Suprapubic skin (tissue), 4 donors: ENCODE measurements around the gene LRRN4CL. TPM values are rescaled to one million over a fixed set of nuclear protein-coding genes. Genes with fewer than 3 reads are reported as not detected.
"Not testable (repeated sequence)": the region's sequence is repeated elsewhere in the genome, so short reads cannot be mapped to it uniquely, and the experiment has no call there.

Experiments used
- DNase-seq, 2 donors: peaks; one replicate each; pipeline ENCODE4 v3.0.0-alpha.2; 2019; ENCODE audit warnings: low spot score in 2 of 2
- H3K27ac ChIP-seq: fragments of 200-600 bp; sonication (generic); one replicate; pipeline ENCODE4 v1.5.1; 2019
- H3K27me3 ChIP-seq: fragments of 200-600 bp; sonication (generic); one replicate; pipeline ENCODE4 v1.5.1; 2019
- H3K36me3 ChIP-seq: fragments of 200-600 bp; sonication (generic); one replicate; pipeline ENCODE4 v1.5.1; 2019
- H3K4me1 ChIP-seq: fragments of 200-600 bp; sonication (generic); one replicate; pipeline ENCODE4 v1.5.1; 2019
- H3K4me3 ChIP-seq: fragments of 200-600 bp; sonication (generic); one replicate; pipeline ENCODE4 v1.5.1; 2019; ENCODE audit warnings: mild to moderate bottlenecking
- H3K9me3 ChIP-seq: fragments of 200-600 bp; sonication (generic); one replicate; pipeline ENCODE4 v1.5.1; 2019
- CTCF ChIP-seq, 2 donors: fragments of 200-600 bp in 1 of 2; fragments of 450-650 bp in 1 of 2; sonication (generic) in 1 of 2; IDR thresholded peaks; one replicate each; pipeline ENCODE4 v1.5.1; 2016 to 2019; ENCODE audit warnings: antibody characterized with exemption in 2 of 2, mild to moderate bottlenecking in 1 of 2, moderate library complexity in 1 of 2
- EP300 ChIP-seq: sonication (generic); formaldehyde crosslinking; IDR thresholded peaks from one replicate; pipeline ENCODE4 v1.6.1; 2017; ENCODE audit warnings: antibody characterized with exemption
- POLR2A ChIP-seq, 2 donors: fragments of 450-650 bp; IDR thresholded peaks; one replicate each; pipeline ENCODE4 v1.6.1; 2017; ENCODE audit warnings: antibody characterized with exemption in 2 of 2, mild to moderate bottlenecking in 2 of 2, moderate library complexity in 2 of 2
- POLR2AphosphoS5 ChIP-seq, 3 donors: sonication (generic); formaldehyde crosslinking; IDR thresholded peaks; one replicate each; pipeline ENCODE4 v1.6.1; 2017; ENCODE audit warnings: antibody characterized with exemption in 3 of 3
- WGBS: methylation state at CpG from one replicate; pipeline ENCODE4 v1.1.5; 2018; 5-methylcytosine and 5-hydroxymethylcytosine counted together
- total RNA-seq, 4 donors: library from RNA; depleted of rRNA; stranded (reverse); fragments of >200 nt; gene quantifications; one replicate each; pipeline ENCODE4 v1.1.0, GENCODE V29; 2016

The LRRN4CL gene
- 1 to 10 TPM; 3.3 to 7.6 (median 5.9) TPM for total RNA-seq

- WGBS = 31% methylated on average over 11 of the region's 11 CpGs
- Histone ChIP-seq H3K4me1 (peaks cover 28% of the 10 kb centered on the region), H3K27me3 (peaks cover 3% of the 10 kb centered on the region), H3K4me3 (peak within 1 kb of the TSS; percentile 35), H3K27ac (peak within 1 kb of the TSS; percentile 67), H3K36me3 (peaks cover 21% of the 10 kb centered on the region), H3K9me3 (no peaks in the 10 kb centered on the region)
- TF ChIP-seq EP300 (no peak), POLR2AphosphoS5 (IDR thresholded peaks at IDR 0.05) (peak in 2 of 3 donors; percentile 56 to 69), POLR2A (IDR thresholded peaks at IDR 0.05) (peak in 1 of 2 donors; percentile 50), CTCF (IDR thresholded peaks at IDR 0.05) (no peak)
- peak; percentile 94 to 95 for DNase-seq
Measured at GRCh38 chr11:62689421-62690183, at the start of gene LRRN4CL. LRRN4CL (minus strand) TSS chr11:62689530; CDS start chr11:62688508, 1,022 bp downstream.

- Histone ChIP-seq H3K4me3 (no peak overlapping the region), H3K4me1 (peaks cover 2% of the 10 kb centered on the region), H3K9me3 (no peaks in the 10 kb centered on the region), H3K27ac (no peak overlapping the region), H3K27me3 (no peaks in the 10 kb centered on the region), H3K36me3 (peaks cover 72% of the 10 kb centered on the region)
- no peak for DNase-seq
- TF ChIP-seq POLR2AphosphoS5 (IDR thresholded peaks at IDR 0.05) (no peak), POLR2A (IDR thresholded peaks at IDR 0.05) (no peak)
Measured at GRCh38 chr11:62737196-62737595, 47.9 kb upstream of the LRRN4CL start.

DNA sequence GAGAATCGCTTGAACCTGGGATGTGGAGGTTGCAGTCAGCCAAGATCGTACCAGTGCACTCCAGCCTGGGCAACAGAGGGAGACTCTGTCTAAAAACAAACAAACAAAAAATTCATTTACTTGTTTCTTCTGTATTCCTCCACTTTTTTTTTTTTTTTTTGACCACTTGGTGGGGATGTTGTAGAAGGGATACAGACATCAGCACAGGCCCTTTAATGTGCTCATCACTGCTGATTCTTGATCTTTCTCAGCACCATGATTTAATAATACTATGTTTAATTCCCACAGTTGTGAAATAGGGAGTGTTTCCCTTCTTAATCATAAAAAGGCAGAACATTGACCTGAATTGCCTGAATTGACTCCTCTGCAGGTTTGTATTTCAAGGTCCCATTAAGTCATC, 43.5 kb upstream of the LRRN4CL start:
- no peak for TF ChIP-seq EP300
- TF ChIP-seq CTCF (IDR thresholded peaks at IDR 0.05) = no peak
- no peak for TF ChIP-seq POLR2AphosphoS5 (IDR thresholded peaks at IDR 0.05)
- TF ChIP-seq POLR2A (IDR thresholded peaks at IDR 0.05) = no peak
- 62% methylated on average over 2 of the region's 2 CpGs for WGBS
- no peak for DNase-seq
- Histone ChIP-seq H3K4me3 (no peak overlapping the region), H3K27me3 (no peaks in the 10 kb centered on the region), H3K4me1 (peaks cover 26% of the 10 kb centered on the region), H3K36me3 (peaks cover 39% of the 10 kb centered on the region), H3K9me3 (no peaks in the 10 kb centered on the region), H3K27ac (no peak overlapping the region)

GRCh38 chr11:62730076-62730475, 40.7 kb upstream of the LRRN4CL start:
- H3K27ac ChIP-seq = peak overlapping the region; percentile 97
- peak overlapping the region; percentile 95 for H3K4me3 ChIP-seq
- H3K4me1 ChIP-seq = peaks cover 39% of the 10 kb centered on the region
- H3K9me3 ChIP-seq, H3K27me3 ChIP-seq: not testable (repeated sequence)
- WGBS = 48% methylated on average over 14 of the region's 14 CpGs
- peak in 1 of 2 donors; percentile 46 for DNase-seq
- H3K36me3 ChIP-seq = peaks cover 17% of the 10 kb centered on the region

DNA sequence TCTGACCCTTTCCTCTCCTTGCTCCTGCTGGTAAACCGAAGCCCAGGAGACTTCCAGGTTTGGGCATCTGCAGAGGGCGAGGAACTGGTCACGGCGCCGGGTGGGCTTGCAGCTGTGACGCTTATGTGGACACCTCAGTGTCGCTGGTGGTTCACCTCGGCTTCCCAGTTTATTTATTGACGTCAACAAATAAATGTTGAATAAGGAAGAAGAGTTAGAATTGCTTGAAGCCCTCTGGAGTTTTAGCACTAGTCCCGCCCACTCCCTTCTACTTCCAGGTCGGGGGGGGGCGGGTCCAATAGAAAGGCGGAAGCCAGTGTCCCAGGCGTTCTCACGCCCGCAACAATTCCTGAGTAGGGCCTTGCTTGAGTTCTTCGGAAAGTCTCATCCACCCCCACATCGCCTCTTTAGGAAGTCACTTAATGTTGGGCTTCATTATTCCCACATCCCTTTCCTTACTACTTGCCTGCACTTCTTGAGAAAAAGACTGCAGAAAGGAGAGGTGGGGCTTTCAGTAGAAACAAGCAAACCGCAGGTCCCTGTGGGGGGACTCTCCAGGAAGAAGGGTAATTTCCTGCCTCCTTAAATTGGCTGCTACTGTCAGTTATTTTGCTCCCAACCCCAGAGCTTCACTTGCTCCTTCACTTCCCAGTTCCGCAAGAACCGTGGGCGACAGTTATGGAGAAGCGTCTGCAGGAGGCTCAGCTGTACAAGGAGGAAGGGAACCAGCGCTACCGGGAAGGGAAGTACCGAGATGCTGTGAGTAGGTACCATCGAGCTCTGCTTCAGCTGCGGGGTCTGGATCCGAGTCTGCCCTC, 39.0 kb upstream of the LRRN4CL start, which contains the start of gene TTC9C:
Gene TTC9C, plus strand, starts transcription at position 316 of the 818 bp plus-strand sequence. Its CDS starts 363 bp downstream, at position 679.
- Histone ChIP-seq H3K4me3 (peak within 1 kb of the TSS; percentile 95), H3K9me3 (no peaks in the 10 kb centered on the region), H3K4me1 (peaks cover 56% of the 10 kb centered on the region), H3K27ac (peak within 1 kb of the TSS; percentile 97), H3K27me3 (no peaks in the 10 kb centered on the region), H3K36me3 (peaks cover 12% of the 10 kb centered on the region)
- TF ChIP-seq POLR2A (IDR thresholded peaks at IDR 0.05) (peak in 1 of 2 donors; percentile 57), POLR2AphosphoS5 (IDR thresholded peaks at IDR 0.05) (peak; percentile 10 to 28 (median 14)), EP300 (no peak), CTCF (IDR thresholded peaks at IDR 0.05) (no peak)
- peak; percentile 94 to 95 for DNase-seq
- 0% methylated on average over 29 of the region's 29 CpGs for WGBS

- peak overlapping the region; percentile 95 for H3K4me3 ChIP-seq
- TF ChIP-seq CTCF (IDR thresholded peaks at IDR 0.05) (no peak), EP300 (no peak), POLR2A (IDR thresholded peaks at IDR 0.05) (no peak), POLR2AphosphoS5 (IDR thresholded peaks at IDR 0.05) (no peak)
- no peaks in the 10 kb centered on the region for H3K27me3 ChIP-seq
- H3K27ac ChIP-seq = peak overlapping the region; percentile 97
- 1% methylated on average over 20 of the region's 20 CpGs for WGBS
- H3K36me3 ChIP-seq = peaks cover 13% of the 10 kb centered on the region
- peaks cover 59% of the 10 kb centered on the region for H3K4me1 ChIP-seq
- H3K9me3 ChIP-seq = no peaks in the 10 kb centered on the region
- peak; percentile 89 to 90 for DNase-seq
Measured at GRCh38 chr11:62727872-62728170, 38.5 kb upstream of the LRRN4CL start.
